Forelimb muscle (tissue), 1 donor: Measurements from ENCODE around the gene UGDH. TPM values are rescaled to one million over a fixed set of nuclear protein-coding genes. Genes with fewer than 3 reads are reported as not detected.
"Not testable (repeated sequence)": the region's sequence is repeated elsewhere in the genome, so short reads cannot be mapped to it uniquely, and the experiment has no call there.

Source experiments
- DNase-seq: peaks from one replicate; pipeline ENCODE4 v3.0.0-alpha.2; 2013; ENCODE audit warnings: low read depth
- polyA plus RNA-seq: library from polyadenylated mRNA; unstranded; fragments of 120-200 nt; gene quantifications from one replicate; pipeline ENCODE4 v1.2.1, GENCODE V29; 2013; ENCODE audit not compliant: insufficient read length

The UGDH gene
- polyA plus RNA-seq, 1 donor: 41.4 TPM

GRCh38 chr4:39529534-39529933, 2.3 kb upstream of the UGDH start:
- no peak for DNase-seq

- peak; percentile 55 for DNase-seq
Measured at GRCh38 chr4:39528061-39528465, 824 bp upstream of the UGDH start.

- DNase-seq: no peak
Measured at GRCh38 chr4:39526765-39527295, 409 bp downstream of the UGDH start.

GRCh38 chr4:39525822-39526690, 1.2 kb downstream of the UGDH start:
- DNase-seq: no peak

- no peak for DNase-seq
Measured at GRCh38 chr4:39524161-39524957, 2.9 kb downstream of the UGDH start.

GRCh38 chr4:39522068-39522467, 5.2 kb downstream of the UGDH start:
- DNase-seq: no peak

GRCh38 chr4:39521253-39521919, 5.9 kb downstream of the UGDH start:
- peak; percentile 65 for DNase-seq

GRCh38 chr4:39518484-39518883, 8.8 kb downstream of the UGDH start:
- no peak for DNase-seq

- no peak for DNase-seq
Measured at GRCh38 chr4:39516407-39516966, 10.8 kb downstream of the UGDH start.

GRCh38 chr4:39515669-39516401, 11.4 kb downstream of the UGDH start:
- not testable (repeated sequence) for DNase-seq

- DNase-seq: no peak
Measured at GRCh38 chr4:39514888-39515401, 12.3 kb downstream of the UGDH start.

- not testable (repeated sequence) for DNase-seq
Measured at GRCh38 chr4:39514266-39514665, 13.0 kb downstream of the UGDH start.

- DNase-seq: no peak
Measured at GRCh38 chr4:39510348-39510929, 16.8 kb downstream of the UGDH start.

GRCh38 chr4:39505581-39505980, 21.7 kb downstream of the UGDH start:
- no peak for DNase-seq

- DNase-seq: no peak
Measured at GRCh38 chr4:39504538-39504937, 22.7 kb downstream of the UGDH start.

- not testable (repeated sequence) for DNase-seq
Measured at GRCh38 chr4:39502664-39503035, 24.6 kb downstream of the UGDH start.

- DNase-seq: no peak
Measured at GRCh38 chr4:39502019-39502663, 25.1 kb downstream of the UGDH start.

- DNase-seq: no peak
Measured at GRCh38 chr4:39498727-39499020, 28.6 kb downstream of the UGDH start.

- DNase-seq: no peak
Measured at GRCh38 chr4:39497909-39498726, 29.1 kb downstream of the UGDH start.
